ENCODE results near the gene ONECUT2.

DNA sequence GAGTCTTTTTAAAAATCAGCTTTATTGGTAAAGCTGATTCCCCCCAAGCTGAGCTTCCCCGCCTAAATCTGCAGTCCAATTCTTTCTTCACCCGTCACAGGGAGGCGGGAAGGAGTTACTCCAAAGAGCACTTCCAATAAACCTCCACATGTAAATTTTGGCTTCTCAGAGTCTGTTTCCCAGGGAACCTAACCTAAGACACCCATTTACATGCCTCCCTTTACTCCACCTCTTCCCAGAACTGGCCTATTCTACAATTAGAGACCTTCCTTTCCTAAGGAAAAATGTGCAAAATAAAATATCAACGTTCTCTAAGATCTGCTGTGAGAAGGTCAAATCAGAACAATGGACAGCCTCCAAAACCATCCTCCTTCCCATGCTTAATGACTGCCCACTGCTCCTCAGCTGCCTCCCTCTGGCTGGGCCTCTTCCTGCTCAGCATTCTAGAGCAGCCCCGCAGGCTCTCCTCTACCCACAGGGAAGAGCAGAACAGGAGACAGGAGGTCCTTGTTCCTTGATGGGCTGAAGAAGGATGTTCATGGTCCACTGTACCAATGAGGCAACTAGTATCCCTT, 63.6 kb downstream of the ONECUT2 start:
- TF ChIP-seq, protein P1, sequence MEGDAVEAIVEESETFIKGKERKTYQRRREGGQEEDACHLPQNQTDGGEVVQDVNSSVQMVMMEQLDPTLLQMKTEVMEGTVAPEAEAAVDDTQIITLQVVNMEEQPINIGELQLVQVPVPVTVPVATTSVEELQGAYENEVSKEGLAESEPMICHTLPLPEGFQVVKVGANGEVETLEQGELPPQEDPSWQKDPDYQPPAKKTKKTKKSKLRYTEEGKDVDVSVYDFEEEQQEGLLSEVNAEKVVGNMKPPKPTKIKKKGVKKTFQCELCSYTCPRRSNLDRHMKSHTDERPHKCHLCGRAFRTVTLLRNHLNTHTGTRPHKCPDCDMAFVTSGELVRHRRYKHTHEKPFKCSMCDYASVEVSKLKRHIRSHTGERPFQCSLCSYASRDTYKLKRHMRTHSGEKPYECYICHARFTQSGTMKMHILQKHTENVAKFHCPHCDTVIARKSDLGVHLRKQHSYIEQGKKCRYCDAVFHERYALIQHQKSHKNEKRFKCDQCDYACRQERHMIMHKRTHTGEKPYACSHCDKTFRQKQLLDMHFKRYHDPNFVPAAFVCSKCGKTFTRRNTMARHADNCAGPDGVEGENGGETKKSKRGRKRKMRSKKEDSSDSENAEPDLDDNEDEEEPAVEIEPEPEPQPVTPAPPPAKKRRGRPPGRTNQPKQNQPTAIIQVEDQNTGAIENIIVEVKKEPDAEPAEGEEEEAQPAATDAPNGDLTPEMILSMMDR (IDR thresholded peaks at IDR 0.05): no peak
- TF ChIP-seq POLR2A (IDR thresholded peaks at IDR 0.05): no peak

Data from esophagus squamous epithelium (tissue), 4 donors.